GM12878 (cell line): Measurements from ENCODE around the gene MSH3. TPM values are rescaled to one million over a fixed set of nuclear protein-coding genes. Genes with fewer than 3 reads are reported as not detected.
"Not testable (repeated sequence)": the region's sequence is repeated elsewhere in the genome, so short reads cannot be mapped to it uniquely, and the experiment has no call there.

Experiments
- ATAC-seq: fragments of 200-7000 bp; cut with Tn5 transposase; 3 replicates; pipeline ENCODE4 v1.9.1; 2020; ENCODE audit warnings: mild to moderate bottlenecking, moderate library complexity
- BruUV-seq: library from RNA; stranded (reverse); fragments of 400-500 nt; replicated peaks from 2 replicates; lab custom pipeline; 2021; lab: Mats Ljungman, UMichigan
- CTCF ChIA-PET: fragments of 300-600 bp; sonication (Branson Sonifier 250); formaldehyde crosslinking; extraction: SDS; loops from one replicate; lab custom pipeline; 2021; ENCODE audit warnings: inconsistent platforms; lab: Yijun Ruan, JAX
- POLR2A ChIA-PET: fragments of 350-600 bp; formaldehyde crosslinking; extraction: SDS; loops from one replicate; lab custom pipeline; 2021; ENCODE audit warnings: inconsistent platforms; lab: Charles Lee
- RAD21 ChIA-PET: fragments of 300-600 bp; sonication (Branson Sonifier 250); formaldehyde crosslinking; loops from one replicate; lab custom pipeline; 2023; ENCODE audit warnings: antibody characterized with exemption; ENCODE audit not compliant: unreplicated experiment; lab: Charles Lee
- SMC1A ChIA-PET: fragments of 300-600 bp; sonication (Branson Sonifier 250); formaldehyde crosslinking; loops from one replicate; lab custom pipeline; 2023; ENCODE audit not compliant: unreplicated experiment, uncharacterized antibody; lab: Charles Lee
- DNase-seq: peaks from one replicate; pipeline ENCODE4 v3.0.0-alpha.2; 2011; ENCODE audit warnings: low read depth, low spot score
- FAIRE-seq: peaks from 3 replicates; lab custom pipeline; 2011; peaks lifted over from hg19 to GRCh38; lab: Jason Lieb, UNC
- H2AFZ ChIP-seq: 2 replicates; pipeline ENCODE4 v1.6.0; 2011; ENCODE audit warnings: low read depth, low read length, control low read depth; ENCODE audit not compliant: control insufficient read depth
- H3K27ac ChIP-seq: 2 replicates; pipeline ENCODE4 v1.5.1; 2011; ENCODE audit warnings: control low read depth; ENCODE audit not compliant: control insufficient read depth, insufficient read depth
- H3K27me3 ChIP-seq, 2 experiments: replicated peaks in 1 of 2; 2 replicates each; pipeline versions ENCODE4 v1.6.0 to v1.6.1; 2011; ENCODE audit warnings: low read length in 1 of 2; ENCODE audit not compliant: control insufficient read depth in 2 of 2, insufficient read depth in 2 of 2
- H3K36me3 ChIP-seq, 2 experiments: 2 replicates each; pipeline ENCODE4 v1.5.1; 2011; ENCODE audit warnings: low read length in 1 of 2; ENCODE audit not compliant: control insufficient read depth in 2 of 2, insufficient read depth in 2 of 2
- H3K4me1 ChIP-seq: 2 replicates; pipeline ENCODE4 v1.6.1; 2011; ENCODE audit warnings: mild to moderate bottlenecking, low read length, moderate library complexity, mixed read lengths; ENCODE audit not compliant: control insufficient read depth, insufficient read depth
- H3K4me2 ChIP-seq: 2 replicates; pipeline ENCODE4 v1.6.0; 2011; ENCODE audit warnings: control low read depth; ENCODE audit not compliant: control insufficient read depth, insufficient read depth
- H3K4me3 ChIP-seq: fragments of 200-600 bp; sonication (generic); 2 replicates; pipeline ENCODE4 v1.5.1; 2016
- H3K79me2 ChIP-seq: 2 replicates; pipeline ENCODE4 v1.6.0; 2011; ENCODE audit warnings: low read length; ENCODE audit not compliant: control insufficient read depth, insufficient read depth
- H3K9ac ChIP-seq: 2 replicates; pipeline ENCODE4 v1.8.0; 2011; ENCODE audit warnings: low read length, control low read depth, mixed read lengths; ENCODE audit not compliant: control insufficient read depth, insufficient read depth
- H3K9me3 ChIP-seq: replicated peaks from 3 replicates; pipeline ENCODE4 v1.5.1; 2011; ENCODE audit warnings: mild to moderate bottlenecking, low read length; ENCODE audit not compliant: control insufficient read depth, insufficient read depth
- H4K20me1 ChIP-seq: 2 replicates; pipeline ENCODE4 v1.6.0; 2011; ENCODE audit not compliant: control insufficient read depth, insufficient read depth
- WGBS: methylation state at CpG from one replicate; pipeline ENCODE4 v1.1.6; 2016; ENCODE audit warnings: low lambda C conversion rate; ENCODE audit not compliant: insufficient replicate concordance, insufficient coverage; ENCODE audit errors: missing lambda C conversion rate; 5-methylcytosine and 5-hydroxymethylcytosine counted together
- in situ Hi-C: fragments of 300-500 bp; cut with MboI; formaldehyde crosslinking; loops from 9 replicates; pipeline ENCODE4 v1.14.3; 2018; ENCODE audit warnings: mixed read lengths
- intact Hi-C: fragments of 100-400 bp; cut with micrococcal nuclease; formaldehyde crosslinking; loops from one replicate; pipeline ENCODE4 v1.14.2; 2022; ENCODE audit not compliant: unreplicated experiment
- polyA plus RNA-seq, 11 experiments: library from polyadenylated mRNA; depleted of rRNA in 4 of 11; unstranded in 6 of 11; stranded (reverse) in 5 of 11; fragments of >200 nt; fragmentation: Nextera tagmentation in 4 of 11; fragmentation: Illumina TruSeq in 1 of 11; extraction: Ambion mirVana in 4 of 11; extraction: Trizol in 1 of 11; gene quantifications; 1 replicate in 1 of 11; 2 replicates in 10 of 11; pipeline versions ENCODE4 v1.2.1 to v1.2.3, GENCODE V29; 2011 to 2016; ENCODE audit warnings: inconsistent platforms in 2 of 11, missing spikeins in 2 of 11, low read depth in 1 of 11
- total RNA-seq, 4 experiments: library from RNA; depleted of rRNA in 3 of 4; stranded (reverse); fragments of >200 nt in 3 of 4; fragmentation: Illumina TruSeq in 1 of 4; extraction: Trizol in 1 of 4; gene quantifications; 2 replicates each; pipeline versions ENCODE4 v1.2.1 to v1.2.3, GENCODE V29; 2013 to 2021
- TF ChIP-seq, protein P1 (sequence below): fragments of 450-650 bp; IDR thresholded peaks from 2 replicates; pipeline ENCODE4 v1.6.1; 2017; ENCODE audit warnings: borderline replicate concordance
- TF ChIP-seq, protein P2 (sequence below): IDR thresholded peaks from 2 replicates; pipeline ENCODE4 v1.6.1; 2011; ENCODE audit warnings: low read depth, low read length, improper control_type of control experiment, borderline replicate concordance

The MSH3 gene
- total and polyA plus RNA-seq, 10 of the 15 experiments (the other 5 are each of a cell fraction or from before 2014, with no cell fraction given) = 4.7 to 17.5 (median 12.2) TPM

DNA sequence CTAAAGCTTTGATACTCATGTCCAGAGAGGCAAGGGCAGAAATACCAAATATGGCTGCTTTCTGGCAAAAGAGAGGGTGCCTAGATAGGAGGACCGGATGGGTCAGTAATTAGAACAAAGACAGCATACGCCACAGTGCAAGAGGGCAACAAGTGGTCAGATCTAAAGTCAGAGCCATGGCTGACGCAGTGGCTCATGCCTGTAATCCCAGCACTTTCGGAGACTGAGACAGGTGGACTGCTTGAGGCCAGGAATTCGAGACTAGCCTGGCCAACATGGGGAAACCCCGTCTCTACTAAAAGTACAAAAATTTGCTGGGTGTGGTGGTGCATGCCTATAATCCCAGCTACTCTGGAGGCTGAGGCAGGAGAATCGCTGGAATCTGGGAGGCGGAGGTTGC lies 129.3 kb downstream of the MSH3 start:
- H3K4me1 ChIP-seq, H3K9me3 ChIP-seq, H4K20me1 ChIP-seq, BruUV-seq, H3K27ac ChIP-seq, SMC1A ChIA-PET, H3K79me2 ChIP-seq, H3K36me3 ChIP-seq, H3K27me3 ChIP-seq, DNase-seq, H3K4me3 ChIP-seq, H2AFZ ChIP-seq, H3K4me2 ChIP-seq, in situ Hi-C loops, intact Hi-C loops, ATAC-seq, H3K9ac ChIP-seq, POLR2A ChIA-PET, FAIRE-seq, RAD21 ChIA-PET: not testable (repeated sequence)
- 98% methylated on average over 8 of the region's 8 CpGs for WGBS
- CTCF ChIA-PET = interaction anchor here (0.8 kb wide), 1 partner anchor 501 kb away, joined by 3 read pairs; no protein-coding TSS in a partner anchor

DNA sequence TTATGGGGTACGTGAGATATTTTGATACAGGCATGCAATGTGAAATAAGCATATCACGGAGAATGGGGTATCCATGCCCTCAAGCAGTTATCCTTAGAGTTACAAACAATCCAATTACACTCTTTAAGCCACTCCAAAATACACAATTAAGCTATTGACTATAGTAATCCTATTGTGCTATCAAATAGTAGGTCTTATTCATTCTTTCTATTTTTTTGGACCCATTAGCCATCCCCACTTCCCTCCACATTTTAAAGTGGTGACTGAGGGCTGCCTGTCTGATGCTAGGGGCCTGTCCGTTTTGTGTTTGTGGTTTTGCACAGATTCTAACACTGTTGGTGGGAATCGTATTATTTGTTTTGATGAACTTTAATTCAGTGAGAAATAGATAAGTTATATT lies 130.0 kb downstream of the MSH3 start:
- intact Hi-C loops = no loop called here
- SMC1A ChIA-PET = no interaction called here
- H3K4me2 ChIP-seq = no peak overlapping the region
- no peak overlapping the region for H2AFZ ChIP-seq
- H4K20me1 ChIP-seq = no peaks in the 10 kb centered on the region
- no peaks in the 10 kb centered on the region for H3K27me3 ChIP-seq
- TF ChIP-seq, protein P1, sequence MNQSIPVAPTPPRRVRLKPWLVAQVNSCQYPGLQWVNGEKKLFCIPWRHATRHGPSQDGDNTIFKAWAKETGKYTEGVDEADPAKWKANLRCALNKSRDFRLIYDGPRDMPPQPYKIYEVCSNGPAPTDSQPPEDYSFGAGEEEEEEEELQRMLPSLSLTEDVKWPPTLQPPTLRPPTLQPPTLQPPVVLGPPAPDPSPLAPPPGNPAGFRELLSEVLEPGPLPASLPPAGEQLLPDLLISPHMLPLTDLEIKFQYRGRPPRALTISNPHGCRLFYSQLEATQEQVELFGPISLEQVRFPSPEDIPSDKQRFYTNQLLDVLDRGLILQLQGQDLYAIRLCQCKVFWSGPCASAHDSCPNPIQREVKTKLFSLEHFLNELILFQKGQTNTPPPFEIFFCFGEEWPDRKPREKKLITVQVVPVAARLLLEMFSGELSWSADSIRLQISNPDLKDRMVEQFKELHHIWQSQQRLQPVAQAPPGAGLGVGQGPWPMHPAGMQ = no peak
- TF ChIP-seq, protein P2, sequence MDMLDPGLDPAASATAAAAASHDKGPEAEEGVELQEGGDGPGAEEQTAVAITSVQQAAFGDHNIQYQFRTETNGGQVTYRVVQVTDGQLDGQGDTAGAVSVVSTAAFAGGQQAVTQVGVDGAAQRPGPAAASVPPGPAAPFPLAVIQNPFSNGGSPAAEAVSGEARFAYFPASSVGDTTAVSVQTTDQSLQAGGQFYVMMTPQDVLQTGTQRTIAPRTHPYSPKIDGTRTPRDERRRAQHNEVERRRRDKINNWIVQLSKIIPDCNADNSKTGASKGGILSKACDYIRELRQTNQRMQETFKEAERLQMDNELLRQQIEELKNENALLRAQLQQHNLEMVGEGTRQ = no peak
- ATAC-seq (no peak), DNase-seq (no peak), FAIRE-seq (no peak)
- RAD21 ChIA-PET = no interaction called here
- H3K9me3 ChIP-seq = no peaks in the 10 kb centered on the region
- no peak overlapping the region for H3K27ac ChIP-seq
- no peaks in the 10 kb centered on the region for H3K79me2 ChIP-seq
- no peaks in the 10 kb centered on the region for H3K4me1 ChIP-seq
- no peak overlapping the region for H3K4me3 ChIP-seq
- CTCF ChIA-PET = no interaction called here
- in situ Hi-C loops = no loop called here
- peaks cover 0 to 4% of the 10 kb centered on the region in 2 experiments; a peak in 2 of 4 replicates for H3K36me3 ChIP-seq
- POLR2A ChIA-PET = no interaction called here
- no peak overlapping the region for H3K9ac ChIP-seq
- 98% methylated on average over 4 of the region's 4 CpGs for WGBS
- no TSS peak for BruUV-seq
